ENCODE data around the gene MYL2. TPM values are rescaled to one million over a fixed set of nuclear protein-coding genes. Genes with fewer than 3 reads are reported as not detected.

MYL2 gene
- total RNA-seq, 1 donor from 2014 or later = not detected

GRCh38 chr12:110923192-110923591 is 2.8 kb upstream of the MYL2 start:
- Mint-ChIP-seq H3K9me3 (no peaks in the 10 kb centered on the region), H3K36me3 (ENCODE audit: low read depth) (no peaks in the 10 kb centered on the region), H3K27ac (no peak overlapping the region), H3K4me3 (no peak overlapping the region), H3K27me3 (peaks cover 7% of the 10 kb centered on the region), H3K4me1 (no peaks in the 10 kb centered on the region)
- ChIA-PET POLR2A (no interaction called here), CTCF (no interaction called here)
- TF ChIP-seq CTCF (IDR thresholded peaks at IDR 0.05) = no peak
- no peak for ATAC-seq (ENCODE audit: low read depth)
- intact Hi-C loops (cut with micrococcal nuclease) = no loop called here
- no peak for DNase-seq

- POLR2A ChIA-PET = no interaction called here
- no peaks in the 10 kb centered on the region for H3K36me3 Mint-ChIP-seq (ENCODE audit: low read depth)
- no peaks in the 10 kb centered on the region for H3K4me1 Mint-ChIP-seq
These were observed 2.3 kb upstream of the MYL2 start for GRCh38 chr12:110922652-110923051.

GRCh38 chr12:110921262-110921661 is 883 bp upstream of the MYL2 start:
- POLR2A ChIA-PET = no interaction called here
- Mint-ChIP-seq H3K4me3 (no peak overlapping the region), H3K9me3 (no peaks in the 10 kb centered on the region), H3K4me1 (no peaks in the 10 kb centered on the region), H3K27me3 (peaks cover 7% of the 10 kb centered on the region), H3K36me3 (ENCODE audit: low read depth) (no peaks in the 10 kb centered on the region), H3K27ac (no peak overlapping the region)
- TF ChIP-seq CTCF (IDR thresholded peaks at IDR 0.05) = no peak
- CTCF ChIA-PET = no interaction called here
- no peak for DNase-seq
- ATAC-seq (ENCODE audit: low read depth) = no peak
- intact Hi-C loops (cut with micrococcal nuclease) = no loop called here

More at GRCh38 chr12:110922652-110923051, 2.3 kb upstream of the MYL2 start:
- intact Hi-C loops (cut with micrococcal nuclease) = no loop called here
- Mint-ChIP-seq H3K4me3 (no peak overlapping the region), H3K27ac (no peak overlapping the region), H3K27me3 (peaks cover 7% of the 10 kb centered on the region), H3K9me3 (no peaks in the 10 kb centered on the region)
- CTCF ChIA-PET = no interaction called here
- TF ChIP-seq CTCF (IDR thresholded peaks at IDR 0.05) = no peak
- ATAC-seq (ENCODE audit: low read depth) (no peak), DNase-seq (no peak)

GRCh38 chr12:110919720-110920119 is 659 bp downstream of the MYL2 start:
- POLR2A ChIA-PET = no interaction called here
- H3K27ac Mint-ChIP-seq = no peak overlapping the region
- intact Hi-C loops (cut with micrococcal nuclease) = no loop called here

GRCh38 chr12:110917961-110918360 is 2.4 kb downstream of the MYL2 start:
- Mint-ChIP-seq H3K4me1 (peaks cover 19% of the 10 kb centered on the region), H3K9me3 (no peaks in the 10 kb centered on the region), H3K27ac (no peak overlapping the region), H3K36me3 (ENCODE audit: low read depth) (no peaks in the 10 kb centered on the region), H3K27me3 (peaks cover 4% of the 10 kb centered on the region), H3K4me3 (no peak overlapping the region)
- ATAC-seq (ENCODE audit: low read depth) (no peak), DNase-seq (no peak)
- intact Hi-C loops (cut with micrococcal nuclease) = no loop called here
- no peak for TF ChIP-seq CTCF (IDR thresholded peaks at IDR 0.05)
- ChIA-PET POLR2A (no interaction called here), CTCF (no interaction called here)

More at GRCh38 chr12:110919720-110920119, 659 bp downstream of the MYL2 start:
- CTCF ChIA-PET = no interaction called here
- peaks cover 7% of the 10 kb centered on the region for H3K27me3 Mint-ChIP-seq
- no peak for TF ChIP-seq CTCF (IDR thresholded peaks at IDR 0.05)
- DNase-seq = no peak
- no peaks in the 10 kb centered on the region for H3K36me3 Mint-ChIP-seq (ENCODE audit: low read depth)
- no peak overlapping the region for H3K4me3 Mint-ChIP-seq
- no peaks in the 10 kb centered on the region for H3K9me3 Mint-ChIP-seq
- H3K4me1 Mint-ChIP-seq = peaks cover 3% of the 10 kb centered on the region
- no peak for ATAC-seq (ENCODE audit: low read depth)
